BLaER1 treated with 17β-estradiol and CSF1 and Interleukin-3, amounts not matched to agents 10 nM and 100 nM (cell line): ENCODE results near the gene TSPAN17.
A peak's percentile ranks its signal among the peaks of the same experiment; 100 is the strongest.

ENCODE experiments used
- H3K27ac ChIP-seq, 11 experiments: shearing (Covaris generic); formaldehyde crosslinking; 2 replicates each; pipeline ENCODE4 v1.8.1; 2022
- H3K27me3 ChIP-seq, 11 experiments: shearing (Covaris generic); formaldehyde crosslinking; 2 replicates each; pipeline ENCODE4 v1.8.1; 2022
- H3K36me3 ChIP-seq, 11 experiments: shearing (Covaris generic); formaldehyde crosslinking; 2 replicates each; pipeline ENCODE4 v1.8.1; 2022
- H3K4me1 ChIP-seq, 10 experiments: shearing (Covaris generic); formaldehyde crosslinking; 2 replicates each; pipeline ENCODE4 v1.8.1; 2022
- H3K4me2 ChIP-seq, 11 experiments: shearing (Covaris generic); formaldehyde crosslinking; 2 replicates each; pipeline ENCODE4 v1.8.1; 2022
- H3K4me3 ChIP-seq, 10 experiments: shearing (Covaris generic); formaldehyde crosslinking; 2 replicates each; pipeline ENCODE4 v1.8.1; 2022
- H3K9ac ChIP-seq, 11 experiments: shearing (Covaris generic); formaldehyde crosslinking; 2 replicates each; pipeline ENCODE4 v1.8.1; 2022
- H3K9me3 ChIP-seq, 11 experiments: shearing (Covaris generic); formaldehyde crosslinking; replicated peaks in 1 of 11; 2 replicates each; pipeline ENCODE4 v1.8.1; 2022
- H4K20me1 ChIP-seq, 11 experiments: shearing (Covaris generic); formaldehyde crosslinking; 2 replicates each; pipeline ENCODE4 v1.8.1; 2022
- Cebpa-rat ChIP-seq, 11 experiments: shearing (Covaris generic); IDR thresholded peaks; 2 replicates each; pipeline ENCODE4 v1.8.1; 2022

The TSPAN17 gene

DNA sequence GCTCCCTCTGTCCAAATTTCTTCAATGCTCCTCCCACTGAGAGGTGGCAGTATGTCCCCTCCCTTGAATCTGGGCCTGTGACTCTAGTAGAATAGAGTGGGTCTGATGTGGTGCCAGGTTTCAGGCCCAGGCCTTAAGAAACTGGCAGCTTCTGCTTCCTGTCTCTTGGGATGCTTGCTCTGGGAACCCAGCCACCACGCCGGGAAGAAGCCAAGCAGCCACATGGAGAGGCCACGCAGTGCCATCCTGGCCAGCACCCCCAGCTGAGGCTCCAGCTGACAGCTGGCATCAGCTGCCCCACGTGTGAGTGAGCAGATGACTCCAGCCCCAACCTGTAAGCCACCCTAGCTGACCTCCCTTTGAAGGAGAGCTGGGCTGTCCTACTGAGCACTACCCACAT is 7.3 kb upstream of the TSPAN17 start:
- Histone ChIP-seq H3K9ac (0 out of 22 replicates have a peak overlapping the region, but pooled peaks of 1 of the 11 experiments have one; percentile 6), H3K27me3 (0 out of 22 replicates have a peak, but pooled peaks cover 0 to 4% (median 0%) of the 10 kb centered on the region in 11 experiments), H3K27ac (no peak overlapping the region)

DNA sequence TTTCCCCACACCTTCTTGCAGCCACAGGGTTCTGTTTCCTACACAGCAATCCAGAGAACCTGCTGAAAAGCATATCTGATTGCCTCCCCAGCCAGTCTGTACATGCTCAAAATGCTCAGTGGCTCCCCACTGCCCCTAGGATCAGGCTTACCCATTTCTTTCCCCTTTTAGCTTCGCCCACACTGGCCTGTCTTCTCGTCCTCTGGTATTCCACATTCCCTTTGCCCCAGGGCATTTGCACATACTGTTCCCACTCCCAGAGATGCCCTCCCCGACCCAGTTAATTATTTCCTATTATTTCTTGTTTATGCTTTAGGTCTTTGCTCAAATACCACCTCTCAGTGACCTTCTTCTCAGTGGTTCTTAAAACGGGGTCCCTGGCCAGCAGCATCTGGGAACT is 6.7 kb upstream of the TSPAN17 start:
- H3K27me3 ChIP-seq, result 0 out of 22 replicates have a peak, but pooled peaks cover 0 to 4% (median 0%) of the 10 kb centered on the region in 11 experiments
- H4K20me1 ChIP-seq, result no peaks in the 10 kb centered on the region
- no peak overlapping the region for H3K9ac ChIP-seq
- H3K4me3 ChIP-seq, result no peak overlapping the region
- no peak overlapping the region for H3K27ac ChIP-seq
- no peak for TF ChIP-seq Cebpa-rat (IDR thresholded peaks at IDR 0.05)
- H3K36me3 ChIP-seq, result no peaks in the 10 kb centered on the region
- H3K4me1 ChIP-seq, result peaks cover 0 to 46% (median 31%) of the 10 kb centered on the region in 10 experiments; a peak in 15 of 20 replicates
- no peak overlapping the region for H3K4me2 ChIP-seq
- H3K9me3 ChIP-seq, result no peaks in the 10 kb centered on the region

More for the DNA sequence above, 7.3 kb upstream of the TSPAN17 start:
- peak overlapping the region in 8 of 11 experiments; percentile 15 to 52 (median 39); a peak in 7 of 22 replicates for H3K4me2 ChIP-seq
- TF ChIP-seq Cebpa-rat (IDR thresholded peaks at IDR 0.05), result no peak
- H4K20me1 ChIP-seq, result no peaks in the 10 kb centered on the region
- H3K9me3 ChIP-seq, result no peaks in the 10 kb centered on the region
- peaks cover 0 to 51% (median 36%) of the 10 kb centered on the region in 10 experiments; a peak in 16 of 20 replicates for H3K4me1 ChIP-seq
- H3K4me3 ChIP-seq, result no peak overlapping the region
- no peaks in the 10 kb centered on the region for H3K36me3 ChIP-seq

DNA sequence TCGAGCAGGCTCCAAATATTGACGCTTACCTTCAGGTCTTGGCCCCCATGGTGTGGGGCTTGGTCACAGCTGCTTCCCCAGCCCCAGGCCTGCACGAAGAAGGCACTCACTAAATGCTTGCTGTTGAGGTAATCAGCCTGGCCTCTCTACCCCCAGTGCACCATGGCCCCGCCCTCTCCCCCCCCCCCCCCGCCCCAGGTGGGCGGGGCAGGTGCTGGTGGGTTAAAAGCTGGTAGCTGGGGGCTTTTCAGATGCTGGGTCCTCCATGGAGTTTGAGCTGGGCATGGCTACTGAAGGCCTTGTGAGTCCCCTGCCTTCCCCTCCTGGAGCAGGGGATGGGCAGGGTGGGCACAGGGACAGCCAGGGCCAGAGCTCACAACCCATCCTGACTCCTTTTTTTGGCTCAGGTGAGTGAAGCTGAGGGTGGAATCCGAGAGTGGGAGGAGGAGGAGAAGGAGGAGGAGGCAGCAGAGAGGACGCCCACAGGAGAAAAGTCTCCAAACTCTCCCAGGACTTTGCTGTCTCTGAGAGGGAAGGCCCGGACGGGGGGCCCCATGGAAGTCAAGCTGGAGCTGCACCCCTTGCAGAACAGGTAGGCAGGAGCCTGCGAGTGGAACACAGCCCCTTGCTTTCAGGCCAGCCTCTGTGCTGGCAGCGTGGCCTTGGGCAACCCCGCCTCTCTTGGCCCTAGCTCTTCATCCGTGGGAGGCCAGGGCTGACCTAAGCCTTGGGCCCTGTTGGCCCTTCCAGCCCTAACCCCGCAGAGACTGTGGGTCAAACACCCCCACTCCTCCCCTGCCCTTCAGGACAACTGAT is 4.4 kb upstream of the TSPAN17 start:
- Histone ChIP-seq H3K9me3 (no peaks in the 10 kb centered on the region), H3K27ac (no peak overlapping the region), H4K20me1 (peaks cover 0 to 2% (median 0%) of the 10 kb centered on the region in 11 experiments; a peak in 4 of 22 replicates), H3K36me3 (no peaks in the 10 kb centered on the region), H3K4me1 (peaks cover 9 to 45% (median 37%) of the 10 kb centered on the region in 10 experiments), H3K27me3 (no peaks in the 10 kb centered on the region), H3K4me2 (peak overlapping the region in 3 of 11 experiments; percentile 45 to 59 (median 46); a peak in 2 of 22 replicates), H3K4me3 (no peak overlapping the region), H3K9ac (no peak overlapping the region)
- no peak for TF ChIP-seq Cebpa-rat (IDR thresholded peaks at IDR 0.05)

DNA sequence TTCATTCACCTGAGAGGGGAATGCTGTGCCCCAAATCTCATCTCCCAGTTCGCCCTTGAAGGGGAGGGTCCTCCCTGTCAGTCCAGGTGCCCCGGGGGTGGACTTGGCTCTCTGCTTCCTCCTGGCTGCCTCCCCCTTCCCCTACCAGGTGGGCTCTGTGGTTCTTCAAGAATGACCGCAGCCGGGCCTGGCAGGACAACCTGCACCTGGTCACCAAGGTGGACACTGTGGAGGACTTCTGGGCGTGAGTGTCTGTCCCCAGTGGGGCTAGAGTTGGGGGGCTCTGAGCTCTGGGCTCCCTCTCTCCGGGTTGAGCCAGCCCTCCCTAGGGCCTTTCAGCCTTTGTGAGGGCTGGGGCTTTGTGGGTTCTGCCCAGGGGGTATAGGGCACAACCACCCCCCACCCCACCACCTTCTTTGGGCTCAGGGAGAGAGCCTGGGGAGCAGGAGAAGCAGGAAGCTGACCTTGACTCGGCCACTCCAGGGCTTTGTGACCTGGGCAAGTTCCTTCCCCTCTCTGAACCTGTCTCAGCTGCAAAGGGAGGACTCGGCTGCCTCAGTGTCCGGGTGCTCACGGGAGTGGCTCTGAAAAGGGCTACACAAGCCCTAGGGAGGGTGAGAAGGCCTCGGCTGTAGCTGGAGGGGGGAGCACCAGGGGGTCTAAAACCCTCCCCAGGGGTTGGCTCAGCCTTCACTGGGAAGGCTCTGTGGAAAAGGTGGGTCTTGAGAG is 3.6 kb upstream of the TSPAN17 start:
- H3K36me3 ChIP-seq, result no peaks in the 10 kb centered on the region
- H4K20me1 ChIP-seq, result peaks cover 0 to 9% (median 7%) of the 10 kb centered on the region in 11 experiments; a peak in 14 of 22 replicates
- H3K4me3 ChIP-seq, result no peak overlapping the region
- peak overlapping the region in 9 of 11 experiments; percentile 12 to 59 (median 46); a peak in 15 of 22 replicates for H3K4me2 ChIP-seq
- TF ChIP-seq Cebpa-rat (IDR thresholded peaks at IDR 0.05), result no peak
- H3K27ac ChIP-seq, result no peak overlapping the region
- no peaks in the 10 kb centered on the region for H3K9me3 ChIP-seq
- H3K9ac ChIP-seq, result 0 out of 22 replicates have a peak overlapping the region, but pooled peaks of 2 of the 11 experiments have one; percentile 9 to 34
- H3K27me3 ChIP-seq, result no peaks in the 10 kb centered on the region
- peaks cover 17 to 53% (median 44%) of the 10 kb centered on the region in 10 experiments for H3K4me1 ChIP-seq

DNA sequence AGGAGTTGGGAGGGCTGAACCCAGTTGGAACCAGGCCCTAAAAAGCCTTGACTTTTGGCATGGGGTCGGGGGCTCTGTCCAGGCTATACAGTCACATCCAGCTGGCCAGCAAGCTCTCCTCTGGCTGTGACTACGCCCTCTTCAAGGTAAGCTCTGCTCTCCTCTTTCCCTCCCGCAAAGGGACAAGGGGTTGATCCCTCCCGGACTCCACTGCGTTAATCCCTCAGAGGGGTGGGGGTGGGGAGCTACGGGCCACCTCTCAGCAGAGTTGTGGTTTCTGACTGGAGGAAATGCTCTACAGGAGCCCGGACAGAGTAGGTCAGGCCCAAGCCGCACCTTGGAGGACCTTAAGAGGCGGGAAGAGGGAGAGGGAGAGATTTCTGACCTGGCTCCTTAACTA is 3.0 kb upstream of the TSPAN17 start:
- Histone ChIP-seq H3K4me1 (peaks cover 23 to 58% (median 50%) of the 10 kb centered on the region in 10 experiments), H3K9ac (0 out of 22 replicates have a peak overlapping the region, but pooled peaks of 1 of the 11 experiments have one; percentile 34), H4K20me1 (peaks cover 0 to 16% (median 12%) of the 10 kb centered on the region in 11 experiments; a peak in 16 of 22 replicates), H3K27me3 (no peaks in the 10 kb centered on the region), H3K36me3 (no peaks in the 10 kb centered on the region), H3K9me3 (no peaks in the 10 kb centered on the region), H3K27ac (no peak overlapping the region), H3K4me2 (peak overlapping the region in 9 of 11 experiments; percentile 12 to 59 (median 46); a peak in 16 of 22 replicates), H3K4me3 (no peak overlapping the region)
- TF ChIP-seq Cebpa-rat (IDR thresholded peaks at IDR 0.05), result no peak

DNA sequence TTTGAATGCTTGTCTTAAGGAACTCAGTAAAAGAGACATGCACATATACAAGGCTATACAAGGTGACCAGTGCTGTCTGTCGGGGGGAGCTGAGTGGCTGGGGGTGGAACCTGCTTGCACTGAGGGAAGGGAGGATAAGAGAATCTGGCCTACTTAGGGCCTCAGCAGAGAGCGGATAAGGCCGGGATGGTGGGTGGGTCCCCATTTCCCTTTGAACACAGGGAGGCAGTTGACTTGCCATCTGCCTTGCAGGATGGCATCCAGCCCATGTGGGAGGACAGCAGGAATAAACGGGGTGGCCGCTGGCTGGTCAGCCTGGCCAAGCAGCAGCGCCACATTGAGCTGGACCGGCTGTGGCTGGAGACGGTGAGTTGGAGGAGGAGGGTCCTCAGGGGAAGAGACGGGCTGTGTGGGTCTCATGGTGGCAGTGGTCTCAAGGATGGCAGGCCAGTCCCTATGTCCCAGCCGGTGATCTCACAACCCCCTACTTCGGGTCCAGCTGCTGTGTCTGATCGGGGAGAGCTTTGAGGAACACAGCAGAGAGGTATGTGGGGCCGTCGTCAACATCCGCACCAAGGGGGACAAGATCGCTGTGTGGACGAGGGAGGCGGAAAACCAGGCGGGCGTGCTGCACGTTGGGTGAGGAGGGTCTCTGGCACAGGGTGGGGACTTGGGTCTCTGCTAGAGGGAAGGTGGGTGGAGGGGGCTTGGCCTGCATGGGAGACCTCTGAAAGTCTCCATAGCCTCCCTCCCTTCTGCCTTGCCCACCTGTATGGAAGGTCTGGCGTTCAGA is 2.2 kb upstream of the TSPAN17 start:
- no peaks in the 10 kb centered on the region for H3K27me3 ChIP-seq
- H3K9me3 ChIP-seq, result no peaks in the 10 kb centered on the region
- H3K9ac ChIP-seq, result no peak overlapping the region
- H3K4me3 ChIP-seq, result no peak overlapping the region
- peaks cover 31 to 60% (median 53%) of the 10 kb centered on the region in 10 experiments for H3K4me1 ChIP-seq
- H3K27ac ChIP-seq, result no peak overlapping the region
- H3K4me2 ChIP-seq, result peak overlapping the region in 8 of 11 experiments; percentile 31 to 59 (median 48); a peak in 12 of 22 replicates
- TF ChIP-seq Cebpa-rat (IDR thresholded peaks at IDR 0.05), result no peak
- peaks cover 5 to 24% (median 20%) of the 10 kb centered on the region in 11 experiments; a peak in 20 of 22 replicates for H4K20me1 ChIP-seq
- H3K36me3 ChIP-seq, result no peaks in the 10 kb centered on the region

DNA sequence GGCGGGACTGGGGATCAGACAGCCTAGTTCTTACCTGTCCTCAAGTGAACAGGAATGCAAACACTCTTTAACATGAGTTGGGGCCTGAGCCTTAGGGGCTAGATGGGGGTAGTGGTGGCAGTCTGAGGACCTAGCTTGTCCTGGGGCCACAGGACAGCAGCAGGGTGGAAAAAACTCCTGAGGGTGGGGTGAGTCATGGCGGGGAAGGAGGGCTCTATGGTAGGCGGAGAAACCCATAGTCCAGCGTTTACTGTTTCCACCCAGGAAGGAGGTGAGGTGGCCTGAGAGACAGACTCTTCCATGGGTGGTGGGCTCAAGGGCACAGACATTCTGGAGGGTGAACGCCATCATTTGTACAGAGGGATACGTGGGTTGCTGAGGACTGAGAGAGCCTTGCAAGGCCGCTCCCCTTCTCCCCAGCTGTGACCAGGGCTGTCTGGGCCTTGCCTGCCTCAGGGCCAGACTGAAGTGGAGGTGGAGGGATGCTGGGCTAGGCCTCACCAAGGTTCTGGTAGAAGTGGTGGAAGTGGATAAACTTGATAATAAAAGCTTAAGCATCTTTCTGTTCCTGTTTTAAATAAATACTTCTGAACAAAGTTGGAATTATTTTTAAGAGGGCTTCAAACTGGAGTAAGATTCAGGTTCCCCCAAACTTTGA is 1.1 kb upstream of the TSPAN17 start:
- peak overlapping the region in 7 of 10 experiments; percentile 64 to 82 (median 74); a peak in 4 of 20 replicates for H3K4me3 ChIP-seq
- no peak for TF ChIP-seq Cebpa-rat (IDR thresholded peaks at IDR 0.05)
- H3K9me3 ChIP-seq, result no peaks in the 10 kb centered on the region
- H3K27ac ChIP-seq, result peak overlapping the region in 9 of 11 experiments; percentile 67 to 91 (median 79); a peak in 19 of 22 replicates
- no peaks in the 10 kb centered on the region for H3K36me3 ChIP-seq
- H3K4me1 ChIP-seq, result peaks cover 42 to 68% (median 63%) of the 10 kb centered on the region in 10 experiments
- H3K27me3 ChIP-seq, result peaks cover 0 to 6% (median 0%) of the 10 kb centered on the region in 11 experiments; a peak in 1 of 22 replicates
- H3K4me2 ChIP-seq, result peak overlapping the region; percentile 75 to 99 (median 89)
- peaks cover 16 to 35% (median 31%) of the 10 kb centered on the region in 11 experiments; a peak in 20 of 22 replicates for H4K20me1 ChIP-seq
- peak overlapping the region in 10 of 11 experiments; percentile 59 to 88 (median 84); a peak in 18 of 22 replicates for H3K9ac ChIP-seq
